ENCODE results near the gene ZNF445. TPM values are rescaled to one million over a fixed set of nuclear protein-coding genes. Genes with fewer than 3 reads are reported as not detected.

The ZNF445 gene
- 4.2 TPM for polyA plus RNA-seq (2012; ENCODE audit: insufficient read depth, insufficient read length, low read depth)

GRCh38 chr3:44477312-44478030 is at the start of gene ZNF445:
ZNF445 (minus strand) TSS chr3:44477670; CDS start chr3:44455549, 22,121 bp downstream.
- peak within 1 kb of the TSS; percentile 74 for H3K4me3 ChIP-seq (ENCODE audit: low read depth, low read length)
- no peaks in the 10 kb centered on the region for H3K4me1 ChIP-seq
- no peak for TF ChIP-seq CTCF (IDR thresholded peaks at IDR 0.05; ENCODE audit: low read depth, low read length)
- no peaks in the 10 kb centered on the region for H3K9me3 ChIP-seq
- no peaks in the 10 kb centered on the region for H3K36me3 ChIP-seq
- no peaks in the 10 kb centered on the region for H3K27me3 ChIP-seq
- peak; percentile 76 for DNase-seq

DNA sequence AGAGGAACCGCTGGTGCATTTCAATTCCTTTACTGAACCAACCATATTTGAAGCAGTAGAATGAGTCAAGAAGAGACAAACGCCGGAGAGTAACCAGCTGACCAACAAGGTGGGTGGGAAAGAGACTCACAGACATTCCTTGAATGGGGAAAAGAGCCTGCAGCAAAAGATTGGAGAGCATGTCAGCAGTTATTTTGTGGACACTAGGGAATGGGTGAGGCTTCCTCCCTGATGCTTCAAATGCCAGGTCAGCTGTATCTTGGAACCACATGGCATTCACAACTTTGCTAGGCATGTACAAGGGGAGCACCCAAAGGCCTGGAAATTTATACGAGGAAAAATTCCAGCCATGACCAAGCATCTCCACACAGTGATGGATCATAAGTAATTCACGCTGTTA is 47.6 kb upstream of the ZNF445 start:
- Histone ChIP-seq H3K36me3 (no peaks in the 10 kb centered on the region), H3K27me3 (no peaks in the 10 kb centered on the region), H3K9me3 (no peaks in the 10 kb centered on the region), H3K4me1 (no peaks in the 10 kb centered on the region), H3K4me3 (ENCODE audit: low read depth, low read length) (no peak overlapping the region)
- TF ChIP-seq CTCF (IDR thresholded peaks at IDR 0.05; ENCODE audit: low read depth, low read length) = no peak
- DNase-seq = no peak

- Histone ChIP-seq H3K36me3 (no peaks in the 10 kb centered on the region), H3K9me3 (no peaks in the 10 kb centered on the region), H3K4me1 (no peaks in the 10 kb centered on the region), H3K4me3 (ENCODE audit: low read depth, low read length) (no peak overlapping the region), H3K27me3 (no peaks in the 10 kb centered on the region)
- no peak for TF ChIP-seq CTCF (IDR thresholded peaks at IDR 0.05; ENCODE audit: low read depth, low read length)
- no peak for DNase-seq
These were observed 45.0 kb upstream of the ZNF445 start for GRCh38 chr3:44522494-44522933.

DNA sequence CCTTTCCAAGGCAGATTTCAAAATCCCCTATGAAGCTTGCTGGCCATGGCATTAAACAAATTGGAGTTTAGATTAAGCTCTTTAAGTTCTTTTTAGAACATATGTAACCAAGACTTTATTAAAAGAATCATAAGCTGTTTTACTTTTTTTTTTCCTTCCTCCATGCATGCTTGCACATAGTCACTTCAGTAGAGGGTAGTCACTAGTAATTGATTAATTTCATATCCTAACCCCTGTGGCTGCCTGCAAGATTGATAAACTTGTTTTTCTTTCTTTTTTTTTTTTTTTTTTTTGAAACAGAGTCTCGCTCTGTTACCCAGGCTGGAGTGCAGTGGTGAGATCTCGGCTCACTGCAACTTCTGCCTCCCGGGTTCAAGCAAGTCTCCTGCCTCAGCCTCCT is 44.3 kb upstream of the ZNF445 start:
- no peaks in the 10 kb centered on the region for H3K27me3 ChIP-seq
- H3K36me3 ChIP-seq = no peaks in the 10 kb centered on the region
- no peaks in the 10 kb centered on the region for H3K9me3 ChIP-seq
- no peak for TF ChIP-seq CTCF (IDR thresholded peaks at IDR 0.05; ENCODE audit: low read depth, low read length)
- no peak overlapping the region for H3K4me3 ChIP-seq (ENCODE audit: low read depth, low read length)
- no peaks in the 10 kb centered on the region for H3K4me1 ChIP-seq
- no peak for DNase-seq

- DNase-seq = no peak
- Histone ChIP-seq H3K4me3 (ENCODE audit: low read depth, low read length) (no peak overlapping the region), H3K9me3 (no peaks in the 10 kb centered on the region), H3K4me1 (no peaks in the 10 kb centered on the region), H3K36me3 (no peaks in the 10 kb centered on the region), H3K27me3 (no peaks in the 10 kb centered on the region)
- TF ChIP-seq CTCF (IDR thresholded peaks at IDR 0.05; ENCODE audit: low read depth, low read length) = no peak
These were observed 41.3 kb upstream of the ZNF445 start for GRCh38 chr3:44518782-44519156.

DNA sequence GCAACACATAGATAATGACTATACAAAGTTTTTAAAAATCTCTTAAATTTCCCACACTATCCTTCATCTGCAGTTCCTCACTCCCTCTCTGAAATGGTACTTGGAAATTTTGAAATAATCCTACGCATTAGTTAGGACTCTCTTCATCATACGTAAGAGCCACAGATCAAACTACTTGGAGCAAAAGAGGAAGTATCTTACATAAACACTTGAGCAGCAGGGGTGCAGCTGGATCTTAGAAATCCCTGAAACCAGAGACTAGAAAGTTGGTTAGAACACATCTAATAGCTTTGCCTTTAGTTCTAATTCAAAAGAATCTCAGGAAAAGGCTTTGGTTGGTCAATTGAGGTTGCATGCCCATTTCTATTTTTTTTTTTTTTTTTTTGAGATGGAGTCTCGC is 38.8 kb upstream of the ZNF445 start:
- TF ChIP-seq CTCF (IDR thresholded peaks at IDR 0.05; ENCODE audit: low read depth, low read length) = no peak
- Histone ChIP-seq H3K4me3 (ENCODE audit: low read depth, low read length) (no peak overlapping the region), H3K27me3 (no peaks in the 10 kb centered on the region), H3K9me3 (no peaks in the 10 kb centered on the region), H3K36me3 (no peaks in the 10 kb centered on the region), H3K4me1 (no peaks in the 10 kb centered on the region)
- no peak for DNase-seq

All from BE2C (cell line).